ENCODE measurements around the gene ZNF750.

DNA sequence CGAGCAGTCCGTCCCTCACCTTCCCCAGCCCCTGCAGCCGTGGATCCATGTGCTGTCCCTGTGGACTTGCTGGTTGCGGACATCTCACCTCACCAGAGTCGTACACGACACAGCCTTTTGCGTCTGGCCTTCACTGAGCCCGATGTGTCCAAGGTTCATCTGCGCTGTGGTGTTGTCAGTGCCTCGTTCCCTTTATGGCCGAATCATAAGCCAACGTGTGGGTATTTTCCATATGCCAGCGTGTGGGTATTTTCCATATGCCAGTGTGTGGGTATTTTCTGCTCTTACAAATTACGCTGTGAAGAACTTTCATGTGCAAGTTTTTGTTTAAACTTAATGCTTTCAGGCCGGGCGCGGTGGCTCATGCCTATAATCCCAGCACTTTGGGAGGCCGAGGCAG lies 56.3 kb downstream of the ZNF750 start:
- TF ChIP-seq, protein P1, sequence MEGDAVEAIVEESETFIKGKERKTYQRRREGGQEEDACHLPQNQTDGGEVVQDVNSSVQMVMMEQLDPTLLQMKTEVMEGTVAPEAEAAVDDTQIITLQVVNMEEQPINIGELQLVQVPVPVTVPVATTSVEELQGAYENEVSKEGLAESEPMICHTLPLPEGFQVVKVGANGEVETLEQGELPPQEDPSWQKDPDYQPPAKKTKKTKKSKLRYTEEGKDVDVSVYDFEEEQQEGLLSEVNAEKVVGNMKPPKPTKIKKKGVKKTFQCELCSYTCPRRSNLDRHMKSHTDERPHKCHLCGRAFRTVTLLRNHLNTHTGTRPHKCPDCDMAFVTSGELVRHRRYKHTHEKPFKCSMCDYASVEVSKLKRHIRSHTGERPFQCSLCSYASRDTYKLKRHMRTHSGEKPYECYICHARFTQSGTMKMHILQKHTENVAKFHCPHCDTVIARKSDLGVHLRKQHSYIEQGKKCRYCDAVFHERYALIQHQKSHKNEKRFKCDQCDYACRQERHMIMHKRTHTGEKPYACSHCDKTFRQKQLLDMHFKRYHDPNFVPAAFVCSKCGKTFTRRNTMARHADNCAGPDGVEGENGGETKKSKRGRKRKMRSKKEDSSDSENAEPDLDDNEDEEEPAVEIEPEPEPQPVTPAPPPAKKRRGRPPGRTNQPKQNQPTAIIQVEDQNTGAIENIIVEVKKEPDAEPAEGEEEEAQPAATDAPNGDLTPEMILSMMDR (conservative IDR thresholded peaks at IDR 0.05; ENCODE audit: low read depth in 2 of 2): no peak
- TF ChIP-seq POLR2AphosphoS5 (IDR thresholded peaks at IDR 0.05; ENCODE audit: low read depth) (no peak), EZH2 (IDR thresholded peaks at IDR 0.05; ENCODE audit: low read depth, unreplicated experiment) (no peak), EZH2phosphoT487 (IDR thresholded peaks at IDR 0.05; ENCODE audit: unreplicated experiment) (no peak), JUNB (IDR thresholded peaks at IDR 0.05; ENCODE audit: unreplicated experiment) (no peak), CREB1 (CRISPR knock-in tag; IDR thresholded peaks at IDR 0.05; ENCODE audit: low read depth) (no peak), ZNF114 (CRISPR knock-in tag; IDR thresholded peaks at IDR 0.05) (no peak), ZNF331 (CRISPR knock-in tag; IDR thresholded peaks at IDR 0.05; ENCODE audit: low read depth) (no peak)
- TF ChIP-seq, protein P2, sequence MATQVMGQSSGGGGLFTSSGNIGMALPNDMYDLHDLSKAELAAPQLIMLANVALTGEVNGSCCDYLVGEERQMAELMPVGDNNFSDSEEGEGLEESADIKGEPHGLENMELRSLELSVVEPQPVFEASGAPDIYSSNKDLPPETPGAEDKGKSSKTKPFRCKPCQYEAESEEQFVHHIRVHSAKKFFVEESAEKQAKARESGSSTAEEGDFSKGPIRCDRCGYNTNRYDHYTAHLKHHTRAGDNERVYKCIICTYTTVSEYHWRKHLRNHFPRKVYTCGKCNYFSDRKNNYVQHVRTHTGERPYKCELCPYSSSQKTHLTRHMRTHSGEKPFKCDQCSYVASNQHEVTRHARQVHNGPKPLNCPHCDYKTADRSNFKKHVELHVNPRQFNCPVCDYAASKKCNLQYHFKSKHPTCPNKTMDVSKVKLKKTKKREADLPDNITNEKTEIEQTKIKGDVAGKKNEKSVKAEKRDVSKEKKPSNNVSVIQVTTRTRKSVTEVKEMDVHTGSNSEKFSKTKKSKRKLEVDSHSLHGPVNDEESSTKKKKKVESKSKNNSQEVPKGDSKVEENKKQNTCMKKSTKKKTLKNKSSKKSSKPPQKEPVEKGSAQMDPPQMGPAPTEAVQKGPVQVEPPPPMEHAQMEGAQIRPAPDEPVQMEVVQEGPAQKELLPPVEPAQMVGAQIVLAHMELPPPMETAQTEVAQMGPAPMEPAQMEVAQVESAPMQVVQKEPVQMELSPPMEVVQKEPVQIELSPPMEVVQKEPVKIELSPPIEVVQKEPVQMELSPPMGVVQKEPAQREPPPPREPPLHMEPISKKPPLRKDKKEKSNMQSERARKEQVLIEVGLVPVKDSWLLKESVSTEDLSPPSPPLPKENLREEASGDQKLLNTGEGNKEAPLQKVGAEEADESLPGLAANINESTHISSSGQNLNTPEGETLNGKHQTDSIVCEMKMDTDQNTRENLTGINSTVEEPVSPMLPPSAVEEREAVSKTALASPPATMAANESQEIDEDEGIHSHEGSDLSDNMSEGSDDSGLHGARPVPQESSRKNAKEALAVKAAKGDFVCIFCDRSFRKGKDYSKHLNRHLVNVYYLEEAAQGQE (IDR thresholded peaks at IDR 0.05; ENCODE audit: unreplicated experiment): no peak
- TF ChIP-seq, protein P3, sequence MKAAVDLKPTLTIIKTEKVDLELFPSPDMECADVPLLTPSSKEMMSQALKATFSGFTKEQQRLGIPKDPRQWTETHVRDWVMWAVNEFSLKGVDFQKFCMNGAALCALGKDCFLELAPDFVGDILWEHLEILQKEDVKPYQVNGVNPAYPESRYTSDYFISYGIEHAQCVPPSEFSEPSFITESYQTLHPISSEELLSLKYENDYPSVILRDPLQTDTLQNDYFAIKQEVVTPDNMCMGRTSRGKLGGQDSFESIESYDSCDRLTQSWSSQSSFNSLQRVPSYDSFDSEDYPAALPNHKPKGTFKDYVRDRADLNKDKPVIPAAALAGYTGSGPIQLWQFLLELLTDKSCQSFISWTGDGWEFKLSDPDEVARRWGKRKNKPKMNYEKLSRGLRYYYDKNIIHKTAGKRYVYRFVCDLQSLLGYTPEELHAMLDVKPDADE (IDR thresholded peaks at IDR 0.05): no peak

Data from GM23338 (cell line).